Right lobe of liver (tissue), 6 donors: ENCODE data around the gene HFM1. TPM values are rescaled to one million over a fixed set of nuclear protein-coding genes. Genes with fewer than 3 reads are reported as not detected.

Source experiments
- ATAC-seq, 4 donors: fragments of 200-7000 bp; cut with Tn5 transposase; one replicate each; pipeline ENCODE4 v1.9.1; 2020; ENCODE audit warnings: mild to moderate bottlenecking in 4 of 4, moderate library complexity in 4 of 4
- DNase-seq, 3 donors: peaks; one replicate each; pipeline ENCODE4 v3.0.0-alpha.2; 2020
- H3K27ac ChIP-seq, 3 donors: fragments of 200-600 bp; one replicate each; pipeline ENCODE4 v1.8.0; 2022
- H3K27me3 ChIP-seq, 2 donors: fragments of 200-600 bp; one replicate each; pipeline ENCODE4 v1.8.0; 2022
- H3K36me3 ChIP-seq, 4 donors: fragments of 200-600 bp; sonication (generic) in 1 of 4; one replicate each; pipeline versions ENCODE4 v1.5.1 to v1.8.0; 2017 to 2022; ENCODE audit warnings: control low read depth in 1 of 4
- H3K4me1 ChIP-seq, 4 donors: fragments of 200-600 bp; sonication (generic) in 1 of 4; one replicate each; pipeline versions ENCODE4 v1.5.1 to v1.8.0; 2017 to 2022; ENCODE audit warnings: control low read depth in 1 of 4
- H3K4me3 ChIP-seq, 3 donors: fragments of 200-600 bp; one replicate each; pipeline ENCODE4 v1.8.0; 2022
- H3K9me3 ChIP-seq, 4 donors: fragments of 200-600 bp; sonication (generic) in 1 of 4; one replicate each; pipeline versions ENCODE4 v1.5.1 to v1.8.0; 2017 to 2022; ENCODE audit warnings: control low read depth in 1 of 4
- CTCF ChIP-seq, 4 donors: fragments of 200-600 bp in 3 of 4; fragments of 450-650 bp in 1 of 4; IDR thresholded peaks; one replicate each; pipeline versions ENCODE4 v1.5.1 to v1.8.0; 2016 to 2022; ENCODE audit warnings: antibody characterized with exemption in 4 of 4, mild to moderate bottlenecking in 2 of 4
- POLR2A ChIP-seq: fragments of 450-650 bp; IDR thresholded peaks from one replicate; pipeline ENCODE4 v1.6.1; 2017; ENCODE audit warnings: antibody characterized with exemption, mild to moderate bottlenecking
- WGBS: methylation state at CpG from one replicate; pipeline ENCODE4 v1.1.6; 2018; ENCODE audit warnings: low coverage, low lambda C conversion rate; ENCODE audit not compliant: insufficient coverage; ENCODE audit errors: missing lambda C conversion rate; 5-methylcytosine and 5-hydroxymethylcytosine counted together
- intact Hi-C, 2 donors: fragments of 100-400 bp; cut with DNase I; formaldehyde crosslinking; loops; one replicate each; pipeline versions ENCODE4 v1.11.2 to v1.14.1; 2022
- total RNA-seq, 6 experiments: library from RNA; depleted of rRNA in 2 of 6; stranded (reverse); fragments of >200 nt in 2 of 6; fragmentation: NEBNext Ultra II Directional in 3 of 6; extraction: Animal tissue kit (Norgen Biotek cat#: 25700) in 3 of 6; gene quantifications; one replicate each; pipeline versions ENCODE4 v1.1.0 to v1.2.4, GENCODE V29; 2016 to 2023
- donor health status: DM: no; HTN: yes; CAD: no.
- donor health status: DM: no; HTN: no; CAD: no.
- donor health status: DM: no; HTN: no; CAD: no.
- donor health status: DM: no; HTN: yes; CAD: no.
- donor health status: DM: no; HTN: yes; CAD: no.

The HFM1 gene
- total RNA-seq, 6 experiments from 2014 or later = 0.07 to 0.35 TPM; not detected in 4

- no peaks in the 10 kb centered on the region for H3K36me3 ChIP-seq
- intact Hi-C loops = no loop called here
- TF ChIP-seq CTCF (IDR thresholded peaks at IDR 0.05) (no peak), POLR2A (no peak)
- no peaks in the 10 kb centered on the region for H3K9me3 ChIP-seq
- H3K27me3 ChIP-seq = no peaks in the 10 kb centered on the region
- WGBS = 87% methylated on average over 1 of the region's 1 CpG
- no peak overlapping the region for H3K4me3 ChIP-seq
- no peak for ATAC-seq
- H3K4me1 ChIP-seq = no peaks in the 10 kb centered on the region
- no peak overlapping the region for H3K27ac ChIP-seq
- no peak for DNase-seq
Measured at GRCh38 chr1:91398291-91398690, 6.3 kb downstream of the HFM1 start.

- Histone ChIP-seq H3K27me3 (no peaks in the 10 kb centered on the region), H3K9me3 (no peaks in the 10 kb centered on the region), H3K27ac (no peak overlapping the region), H3K4me3 (no peak overlapping the region), H3K36me3 (no peaks in the 10 kb centered on the region), H3K4me1 (no peaks in the 10 kb centered on the region)
- 43% methylated on average over 4 of the region's 4 CpGs for WGBS
- DNase-seq = no peak
- TF ChIP-seq POLR2A (no peak), CTCF (IDR thresholded peaks at IDR 0.05) (no peak)
- intact Hi-C loops = no loop called here
- ATAC-seq = no peak
Measured at GRCh38 chr1:91397605-91398004, 7.0 kb downstream of the HFM1 start.

GRCh38 chr1:91393042-91393441, 11.6 kb downstream of the HFM1 start:
- Histone ChIP-seq H3K4me3 (no peak overlapping the region), H3K36me3 (no peaks in the 10 kb centered on the region), H3K4me1 (no peaks in the 10 kb centered on the region), H3K27ac (no peak overlapping the region), H3K9me3 (no peaks in the 10 kb centered on the region), H3K27me3 (no peaks in the 10 kb centered on the region)
- 60% methylated on average over 1 of the region's 1 CpG for WGBS
- TF ChIP-seq POLR2A = no peak
- TF ChIP-seq CTCF (IDR thresholded peaks at IDR 0.05) = no peak
- no peak for DNase-seq
- intact Hi-C loops = no loop called here
- ATAC-seq = no peak

- ATAC-seq (no peak), DNase-seq (no peak)
- intact Hi-C loops = no loop called here
- Histone ChIP-seq H3K27ac (no peak overlapping the region), H3K27me3 (peaks cover 0 to 3% of the 10 kb centered on the region in 2 donors), H3K36me3 (no peaks in the 10 kb centered on the region), H3K4me1 (no peaks in the 10 kb centered on the region), H3K9me3 (no peaks in the 10 kb centered on the region), H3K4me3 (no peak overlapping the region)
- TF ChIP-seq POLR2A = no peak
- TF ChIP-seq CTCF (IDR thresholded peaks at IDR 0.05) = no peak
- WGBS = 75% methylated on average over 2 of the region's 2 CpGs
Measured at GRCh38 chr1:91386109-91386508, 18.5 kb downstream of the HFM1 start.

GRCh38 chr1:91383456-91383855, 21.2 kb downstream of the HFM1 start:
- H3K4me3 ChIP-seq = no peak overlapping the region
- H3K9me3 ChIP-seq = no peaks in the 10 kb centered on the region
- intact Hi-C loops = no loop called here
- TF ChIP-seq POLR2A (no peak), CTCF (IDR thresholded peaks at IDR 0.05) (no peak)
- H3K27me3 ChIP-seq = peaks cover 0 to 3% of the 10 kb centered on the region in 2 donors
- DNase-seq (no peak), ATAC-seq (no peak)
- H3K4me1 ChIP-seq = no peaks in the 10 kb centered on the region
- no peak overlapping the region for H3K27ac ChIP-seq
- no peaks in the 10 kb centered on the region for H3K36me3 ChIP-seq
- 83% methylated on average over 2 of the region's 2 CpGs for WGBS
